ENCODE results near the gene SNX19. TPM values are rescaled to one million over a fixed set of nuclear protein-coding genes. Genes with fewer than 3 reads are reported as not detected.

The SNX19 gene
- total RNA-seq, 1 donor from 2014 or later, result 48.8 TPM

- peak in 1 of 2 donors; percentile 17 for DNase-seq (ENCODE audit: low read depth in 2 of 2)
Measured at GRCh38 chr11:130846606-130847005, 69.7 kb downstream of the SNX19 start.

- no peak for DNase-seq (ENCODE audit: low read depth in 2 of 2)
Measured at GRCh38 chr11:130842001-130842400, 74.3 kb downstream of the SNX19 start.

DNA sequence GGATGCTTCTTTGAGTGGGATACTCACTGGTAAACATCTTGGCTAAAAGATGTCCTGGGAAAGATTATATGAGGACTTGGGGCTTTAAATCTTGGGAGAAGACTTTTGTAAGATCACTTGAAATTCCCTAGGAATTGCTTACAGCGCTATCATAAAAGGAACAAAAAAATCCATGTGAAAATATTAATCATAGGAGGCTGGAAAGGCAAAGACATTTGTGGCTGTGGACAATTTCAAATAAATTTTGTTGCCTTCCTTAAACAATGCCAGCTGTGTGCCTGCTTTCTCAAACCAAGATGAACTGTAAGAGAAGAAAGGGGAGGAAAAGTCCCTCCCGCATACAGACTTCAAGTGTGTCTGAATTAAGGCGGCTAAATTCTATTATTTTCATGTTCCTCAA lies 75.6 kb downstream of the SNX19 start:
- no peak for DNase-seq (ENCODE audit: low read depth in 2 of 2)

GRCh38 chr11:130839981-130840666 lies 76.2 kb downstream of the SNX19 start:
- no peak for DNase-seq (ENCODE audit: low read depth in 2 of 2)

GRCh38 chr11:130837194-130837593 lies 79.1 kb downstream of the SNX19 start:
- no peak for DNase-seq (ENCODE audit: low read depth in 2 of 2)

DNA sequence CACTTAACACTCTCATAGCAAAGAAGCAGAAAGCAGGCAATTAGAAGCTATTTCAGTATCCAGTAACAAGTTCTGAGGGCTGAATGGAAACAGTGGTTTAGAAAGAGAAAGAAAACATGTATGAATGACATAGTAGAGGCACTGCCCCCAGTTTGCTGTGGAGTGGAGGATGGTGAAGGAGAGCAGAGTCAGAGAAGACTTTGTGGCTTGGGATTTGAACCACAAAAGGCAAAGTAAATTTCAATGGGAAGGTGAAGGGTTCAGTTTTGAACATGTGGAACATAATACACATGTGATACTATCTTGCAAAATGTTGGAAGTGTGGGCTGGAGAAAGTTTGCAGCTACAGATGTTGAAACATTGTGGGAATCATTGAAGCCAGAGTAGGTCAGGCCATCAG lies 81.4 kb downstream of the SNX19 start:
- no peak for DNase-seq (ENCODE audit: low read depth in 2 of 2)

DNA sequence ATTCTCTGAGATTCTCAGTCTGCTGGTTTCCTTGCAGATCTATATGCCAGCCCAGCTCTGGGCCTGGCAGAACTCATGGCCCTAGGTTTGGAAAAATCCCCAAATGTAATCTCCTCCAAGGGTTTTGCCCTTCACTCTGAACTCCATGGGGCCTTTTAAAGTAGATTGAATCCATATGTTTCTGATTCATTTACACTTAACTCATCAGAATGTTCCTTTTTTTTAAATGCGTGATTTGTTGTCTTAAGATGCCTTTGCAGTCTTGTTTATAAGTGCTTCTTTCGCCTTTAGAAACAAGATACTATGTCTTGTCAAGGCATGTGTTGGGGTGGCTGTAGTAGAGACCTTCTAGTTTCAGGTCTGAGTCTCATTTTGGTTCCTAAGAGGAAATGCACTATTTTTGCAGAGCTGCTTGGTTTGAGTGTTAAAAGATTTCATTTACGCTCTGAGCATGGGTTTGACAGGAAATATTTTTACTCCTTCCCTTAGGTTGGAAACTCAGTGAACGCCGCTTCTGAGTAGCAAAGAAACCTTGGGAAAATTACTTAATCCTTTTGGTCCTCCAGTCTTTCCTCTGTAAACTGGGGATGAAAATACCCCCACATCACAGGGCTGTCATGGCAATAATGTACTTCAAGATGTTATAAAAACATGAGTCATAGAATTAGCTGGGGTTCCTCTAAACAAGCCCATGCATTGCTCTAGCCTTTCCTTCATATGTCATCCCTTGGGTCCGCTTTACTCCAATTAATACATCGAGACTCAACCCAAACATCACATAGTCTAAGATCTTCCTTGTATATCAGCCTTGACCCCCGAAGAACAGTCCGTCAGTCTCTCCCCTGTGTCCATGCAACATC lies 83.5 kb downstream of the SNX19 start:
- DNase-seq (ENCODE audit: low read depth in 2 of 2), result no peak

DNA sequence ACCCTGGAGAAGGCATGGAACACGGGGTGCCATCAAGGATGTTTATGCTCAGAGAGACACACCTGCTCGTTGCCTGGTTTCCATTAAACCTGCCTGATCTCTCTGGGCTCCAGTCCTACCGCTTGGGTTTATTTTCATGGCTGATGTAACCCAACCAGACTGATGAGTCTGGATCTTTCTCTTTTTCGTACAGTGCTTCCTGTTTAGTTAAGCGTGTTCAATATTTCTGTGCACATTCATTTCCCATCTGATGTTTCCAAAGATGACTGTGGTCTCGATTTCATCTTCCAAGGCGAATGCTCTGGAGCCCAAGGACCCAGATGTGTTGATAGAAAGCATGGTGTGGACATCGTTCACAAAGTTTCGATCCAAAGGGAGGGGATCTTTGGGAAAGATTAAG lies 84.3 kb downstream of the SNX19 start:
- no peak for DNase-seq (ENCODE audit: low read depth in 2 of 2)

GRCh38 chr11:130831506-130831905 lies 84.8 kb downstream of the SNX19 start:
- DNase-seq (ENCODE audit: low read depth in 2 of 2), result no peak

DNA sequence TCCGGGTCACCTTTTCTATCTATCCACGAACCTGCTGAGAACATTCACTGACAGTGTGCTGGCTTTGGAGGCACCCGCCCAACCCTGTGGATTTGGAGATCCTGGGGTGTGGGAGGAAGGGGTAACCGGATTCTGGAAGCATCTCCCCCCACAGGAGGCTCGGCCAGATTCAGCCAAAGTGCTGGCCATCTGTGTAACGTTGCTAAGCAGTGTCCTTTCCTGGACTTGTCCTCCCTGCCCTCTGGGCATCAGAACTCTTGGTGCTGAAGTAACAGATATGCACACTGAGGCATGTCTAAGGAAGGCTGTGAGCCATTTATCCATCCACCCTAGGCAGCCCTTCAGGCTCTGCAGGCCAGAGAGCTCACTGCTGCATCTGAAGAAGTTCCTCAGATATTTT lies 85.7 kb downstream of the SNX19 start:
- DNase-seq (ENCODE audit: low read depth in 2 of 2), result no peak

DNA sequence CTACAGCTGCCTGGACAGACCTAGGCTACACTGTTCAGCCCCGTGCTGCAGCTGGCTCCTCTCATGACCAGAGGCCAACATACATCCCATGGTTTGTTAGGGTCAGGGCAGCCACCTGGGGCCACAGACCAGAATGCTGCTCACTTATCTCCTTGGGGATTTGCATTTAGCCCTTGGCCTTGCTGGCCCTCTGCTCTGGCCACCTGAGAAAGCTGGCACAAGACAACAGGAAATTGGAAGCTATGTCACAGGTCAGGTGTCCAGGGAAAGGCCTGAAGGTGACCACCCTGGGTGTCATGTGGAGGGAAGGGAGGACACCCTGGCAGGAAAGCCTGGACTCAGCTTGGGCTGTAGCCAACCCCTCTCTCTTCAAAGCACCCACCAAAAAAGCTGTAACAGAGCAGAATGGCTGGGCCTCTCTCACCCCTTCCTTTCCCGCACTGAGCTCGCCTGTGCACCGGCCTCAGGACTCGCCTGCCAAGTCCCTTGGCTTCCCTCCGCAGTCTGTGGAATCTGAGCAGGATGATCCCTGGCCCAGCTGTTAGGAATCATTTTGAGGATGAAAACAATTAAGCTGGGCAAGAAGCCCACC lies 86.3 kb downstream of the SNX19 start:
- DNase-seq (ENCODE audit: low read depth in 2 of 2), result peak in 1 of 2 donors; percentile 72

DNA sequence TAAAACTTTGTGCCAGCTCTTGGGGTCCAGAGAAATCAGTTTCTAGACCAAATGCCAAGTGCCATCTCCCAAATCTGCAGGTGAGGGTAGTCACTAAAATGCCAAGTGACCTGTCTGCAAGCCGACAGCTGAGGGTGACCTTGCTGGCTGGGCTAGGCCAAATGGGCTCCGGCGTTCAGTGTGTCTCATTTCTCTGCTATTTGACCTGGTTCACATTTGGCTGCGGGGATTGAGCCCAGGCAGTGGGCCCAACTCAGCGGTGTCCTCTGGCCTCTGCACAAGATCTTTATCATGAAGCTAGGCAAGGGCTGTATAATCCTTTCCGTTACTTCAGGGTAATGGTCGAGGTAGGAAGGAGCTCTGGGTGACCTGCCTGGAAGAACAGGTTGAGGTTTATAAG lies 87.5 kb downstream of the SNX19 start:
- DNase-seq (ENCODE audit: low read depth in 2 of 2), result no peak

- DNase-seq (ENCODE audit: low read depth in 2 of 2), result peak; percentile 62 to 67
Measured at GRCh38 chr11:130827451-130828377, 88.6 kb downstream of the SNX19 start.

GRCh38 chr11:130826572-130826971 lies 89.7 kb downstream of the SNX19 start:
- DNase-seq (ENCODE audit: low read depth in 2 of 2), result no peak

- DNase-seq (ENCODE audit: low read depth in 2 of 2), result no peak
Measured at GRCh38 chr11:130825983-130826382, 90.3 kb downstream of the SNX19 start.

GRCh38 chr11:130825561-130825960 lies 90.7 kb downstream of the SNX19 start:
- DNase-seq (ENCODE audit: low read depth in 2 of 2), result no peak
